Esophagus mucosa (tissue), 1 donor: ENCODE measurements around the gene PPP2R3A. TPM values are rescaled to one million over a fixed set of nuclear protein-coding genes. Genes with fewer than 3 reads are reported as not detected.

Source experiments
- ATAC-seq: fragments of 200-7000 bp; cut with Tn5 transposase; one replicate; pipeline ENCODE4 v1.9.1; 2020
- total RNA-seq: library from RNA; stranded (reverse); gene quantifications from one replicate; pipeline ENCODE4 v1.2.4, GENCODE V29; 2023
- donor health status: DM: yes; HTN: yes; CAD: no.

Gene PPP2R3A
- total RNA-seq, 1 donor from 2014 or later = 11.4 TPM

- peak; percentile 93 for ATAC-seq
These were observed 231.1 kb downstream of the PPP2R3A start for GRCh38 chr3:136196401-136197158.

- ATAC-seq = no peak
These were observed 231.7 kb downstream of the PPP2R3A start for GRCh38 chr3:136197159-136197793.

Other genes starting within 250 kb of the PPP2R3A start
- 13.8 TPM for gene MSL2, start 230.6 kb downstream of the PPP2R3A start, total RNA-seq